GM21528 (cell line): ENCODE measurements around the gene KDM5A.
"Not testable (repeated sequence)": the region's sequence is repeated elsewhere in the genome, so short reads cannot be mapped to it uniquely, and the experiment has no call there.

ENCODE experiments used
- ATAC-seq: cut with Tn5 transposase; IDR thresholded peaks from one replicate; pipeline ENCODE4 v1.9.1; 2021; ENCODE audit warnings: mild to moderate bottlenecking, moderate library complexity; ENCODE audit not compliant: unreplicated experiment, low FRiP score

The KDM5A gene

GRCh38 chr12:389142-390096 lies at the start of gene KDM5A:
Gene KDM5A (minus strand): TSS chr12:389320. CDS start chr12:389091, 229 bp downstream.
- peak; percentile 85 for ATAC-seq

DNA sequence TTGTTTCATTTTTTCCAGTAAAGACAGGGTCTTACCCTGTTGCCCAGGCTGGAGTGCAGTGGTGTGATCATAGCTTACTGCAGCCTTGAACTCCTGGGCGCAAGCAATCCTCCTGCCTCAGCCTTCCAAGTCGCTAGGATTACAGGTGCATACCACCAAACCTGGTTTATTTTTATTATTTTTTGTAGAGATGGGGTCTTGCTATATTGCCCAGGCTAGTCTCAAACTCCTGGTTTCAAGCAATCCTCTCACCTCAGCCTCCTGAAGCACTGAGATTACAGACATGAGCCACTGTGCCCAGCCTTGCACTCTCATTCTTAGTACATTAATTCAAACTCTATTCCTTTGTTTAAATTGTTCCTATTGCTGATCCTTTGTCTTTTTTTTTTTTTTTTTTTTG lies 46.6 kb upstream of the KDM5A start:
- ATAC-seq: not testable (repeated sequence)

DNA sequence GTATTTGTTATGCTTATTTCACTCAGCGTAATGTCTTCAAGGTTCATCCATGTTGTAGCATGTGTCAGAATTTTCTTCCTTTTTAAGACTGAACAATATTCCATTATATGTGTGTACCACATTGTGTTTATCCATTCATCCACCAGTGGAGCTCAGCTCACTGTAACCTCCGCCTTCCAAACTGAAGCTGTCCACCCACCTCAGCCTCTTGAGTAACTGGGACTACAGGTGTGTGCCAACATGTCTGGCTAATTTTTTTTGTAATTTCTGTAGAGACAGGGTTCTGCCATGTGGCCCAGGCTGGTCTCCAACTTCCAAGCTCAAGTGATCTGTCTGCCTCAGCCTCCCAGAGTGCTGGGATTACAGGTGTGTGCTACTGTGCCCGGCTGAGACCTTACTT lies 33.4 kb upstream of the KDM5A start:
- no peak for ATAC-seq

- no peak for ATAC-seq
Measured at GRCh38 chr12:418432-418831, 29.3 kb upstream of the KDM5A start.

GRCh38 chr12:414859-415258 lies 25.7 kb upstream of the KDM5A start:
- ATAC-seq: no peak

- ATAC-seq: no peak
Measured at GRCh38 chr12:402029-402389, 12.9 kb upstream of the KDM5A start.

GRCh38 chr12:401235-402028 lies 12.3 kb upstream of the KDM5A start, which contains the start of gene CCDC77:
Gene CCDC77 (plus strand): TSS chr12:401644. CDS start chr12:409384, 7,740 bp downstream.
- ATAC-seq: peak; percentile 98

DNA sequence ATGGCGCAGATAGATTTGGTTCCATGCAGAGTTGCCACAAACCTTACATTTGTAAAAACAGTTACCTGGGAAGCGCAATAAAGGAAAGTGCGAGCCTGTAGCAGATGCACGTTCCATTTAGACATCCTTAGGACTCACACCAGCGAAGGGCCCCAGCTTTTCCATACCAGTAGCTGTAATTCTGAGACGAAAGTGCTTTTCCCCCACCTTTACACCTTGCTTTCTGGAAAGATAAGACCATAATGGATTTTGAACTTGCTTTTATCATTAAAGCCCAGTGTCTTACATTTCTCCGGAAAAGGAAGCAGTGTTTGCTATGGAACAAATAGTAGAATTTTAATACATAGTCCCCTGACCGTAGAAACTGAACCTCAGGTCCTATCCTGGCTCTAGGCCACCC lies 11.7 kb upstream of the KDM5A start:
- no peak for ATAC-seq

DNA sequence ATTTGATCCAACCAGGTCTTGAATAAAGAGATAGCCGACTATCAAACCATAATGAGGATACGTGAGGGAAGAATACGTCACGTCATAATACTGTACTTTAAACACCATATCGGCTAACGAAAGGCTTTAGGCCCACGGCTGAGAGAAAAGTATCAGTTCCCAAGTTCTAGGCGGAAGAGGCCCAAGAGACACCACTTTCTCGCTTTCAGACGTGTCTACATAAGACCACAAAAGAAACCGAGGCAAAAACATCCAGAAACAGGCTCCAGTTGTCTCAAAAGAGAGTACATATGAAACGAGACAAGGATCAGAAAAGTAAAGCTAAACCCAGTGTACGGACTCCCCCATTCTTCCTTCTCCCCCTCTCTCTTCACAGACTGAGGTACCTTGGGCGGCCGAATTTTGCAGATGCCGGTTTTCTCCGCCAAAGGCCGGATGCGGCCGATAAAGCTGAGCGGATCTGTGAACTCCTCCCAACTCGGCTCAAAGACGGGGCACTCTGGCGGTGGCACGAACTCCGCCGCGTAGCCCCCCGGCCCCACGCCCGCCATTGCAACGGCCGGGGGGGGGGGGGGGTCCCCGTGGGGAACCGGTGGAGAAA lies 479 bp downstream of the KDM5A start:
- ATAC-seq: peak; percentile 43

DNA sequence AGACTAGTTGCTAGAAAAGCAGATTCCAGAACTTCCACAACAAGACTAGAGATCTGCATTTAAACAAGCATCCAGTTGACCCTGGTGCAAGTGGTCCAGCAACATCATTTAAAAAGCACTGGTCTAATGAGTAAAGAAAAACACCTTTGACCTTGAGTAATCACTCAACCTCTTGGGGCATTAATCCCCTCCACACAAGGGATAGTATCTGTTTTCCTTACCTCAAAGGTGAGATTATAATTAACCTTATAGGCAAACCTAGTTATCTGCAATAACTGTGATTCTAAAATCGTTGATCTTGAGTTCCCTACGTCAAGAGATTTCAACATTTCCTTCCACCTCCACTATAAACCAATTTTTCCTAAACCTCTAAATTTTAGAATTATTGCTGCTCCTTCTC lies 1.1 kb downstream of the KDM5A start:
- ATAC-seq: no peak

- no peak for ATAC-seq
Measured at GRCh38 chr12:386651-387050, 2.5 kb downstream of the KDM5A start.

- ATAC-seq: not testable (repeated sequence)
Measured at GRCh38 chr12:370739-371485, 18.2 kb downstream of the KDM5A start.

GRCh38 chr12:367972-368371 lies 21.1 kb downstream of the KDM5A start:
- no peak for ATAC-seq

- ATAC-seq: no peak
Measured at GRCh38 chr12:366820-367219, 22.3 kb downstream of the KDM5A start.

GRCh38 chr12:359091-359490 lies 30.0 kb downstream of the KDM5A start:
- no peak for ATAC-seq

- no peak for ATAC-seq
Measured at GRCh38 chr12:356276-356988, 32.7 kb downstream of the KDM5A start.

DNA sequence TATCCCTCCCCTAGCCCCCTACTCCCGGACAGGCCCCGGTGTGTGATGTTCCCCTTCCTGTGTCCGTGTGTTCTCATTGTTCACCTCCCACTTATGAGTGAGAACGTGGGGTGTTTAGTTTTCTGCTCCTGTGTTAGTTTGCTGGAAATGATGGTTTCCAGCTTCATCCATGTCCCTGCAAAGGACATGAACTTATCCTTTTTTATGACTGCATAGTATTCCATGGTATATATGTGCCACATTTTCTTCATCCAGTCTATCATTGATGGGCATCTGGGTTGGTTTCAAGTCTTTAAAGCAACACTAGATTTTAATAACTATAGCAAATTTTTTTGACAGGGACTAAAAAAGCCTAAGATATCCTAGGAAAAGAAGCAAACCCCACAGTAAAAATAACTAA lies 37.9 kb downstream of the KDM5A start:
- not testable (repeated sequence) for ATAC-seq

DNA sequence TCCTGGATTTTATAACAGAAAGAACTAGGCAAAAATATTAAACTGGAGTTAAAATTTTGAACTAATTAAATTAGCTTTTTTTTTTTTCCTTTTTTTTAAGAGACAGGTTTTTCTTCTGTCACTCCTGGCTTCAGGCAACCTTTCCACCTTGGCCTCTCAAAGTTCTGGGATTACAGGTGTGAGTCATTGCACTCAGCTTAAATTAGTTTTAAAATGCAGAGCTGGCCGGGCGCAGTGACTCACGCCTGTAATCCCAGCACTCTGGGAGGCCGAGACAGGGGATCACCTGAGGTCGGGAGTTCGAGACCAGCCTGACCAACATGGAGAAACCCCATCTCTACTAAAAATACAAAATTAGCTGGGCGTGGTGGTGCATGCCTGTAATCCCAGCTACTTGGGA lies 39.5 kb downstream of the KDM5A start:
- not testable (repeated sequence) for ATAC-seq

- ATAC-seq: not testable (repeated sequence)
Measured at GRCh38 chr12:343036-343435, 46.1 kb downstream of the KDM5A start.

DNA sequence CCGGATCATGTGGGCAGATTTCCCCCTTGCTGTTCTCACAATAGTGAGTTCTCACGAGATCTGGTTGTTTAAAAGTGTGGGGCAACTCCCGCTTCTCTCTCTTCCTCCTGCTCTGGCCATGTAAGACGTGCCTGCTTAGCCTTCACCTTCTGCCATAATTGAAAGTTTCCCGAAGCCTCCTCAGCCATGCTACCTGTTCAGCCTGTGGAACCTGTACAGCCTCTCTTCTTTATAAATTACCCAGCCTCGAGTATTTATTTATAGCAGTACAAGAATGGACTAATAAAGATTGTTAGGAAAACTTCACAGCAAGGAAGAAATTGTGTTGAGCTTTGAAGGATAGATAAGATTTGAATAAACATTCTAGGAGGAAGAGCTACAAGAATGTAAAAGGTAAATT lies 52.1 kb downstream of the KDM5A start:
- no peak for ATAC-seq
